ENCODE results near the gene LY9. TPM values are rescaled to one million over a fixed set of nuclear protein-coding genes. Genes with fewer than 3 reads are reported as not detected.

LY9 gene
- total and polyA plus RNA-seq, 2 donors from 2014 or later = 0.41 to 3.5 TPM

GRCh38 chr1:160797271-160797709 is 1.3 kb downstream of the LY9 start:
- intact Hi-C loops (cut with DNase I) = no loop called here
- Histone ChIP-seq H3K9ac (ENCODE audit: low read length in 3 of 3) (no peak overlapping the region), H3K27ac (ENCODE audit: low read depth in 2 of 2, low read length in 2 of 2) (no peak overlapping the region), H3K36me3 (ENCODE audit: control insufficient read depth in 2 of 3, insufficient read depth in 3 of 3, low read length in 3 of 3) (no peaks in the 10 kb centered on the region), H3K4me3 (ENCODE audit: low read length in 3 of 3) (no peak overlapping the region), H3K27me3 (ENCODE audit: control insufficient read depth, insufficient read depth, low read length) (no peaks in the 10 kb centered on the region), H3K4me1 (ENCODE audit: control insufficient read depth in 2 of 3, insufficient read depth in 2 of 3, low read depth in 1 of 3, low read length in 3 of 3) (no peaks in the 10 kb centered on the region), H3K9me3 (ENCODE audit: control insufficient read depth in 2 of 3, insufficient read depth in 1 of 3, low read length in 3 of 3) (no peaks in the 10 kb centered on the region)
- DNase-seq = no peak
- TF ChIP-seq CTCF (IDR thresholded peaks at IDR 0.05; ENCODE audit: borderline replicate concordance, extremely low read depth, insufficient read depth) = no peak
- no peak for FAIRE-seq

GRCh38 chr1:160797861-160798273 is 1.9 kb downstream of the LY9 start:
- Histone ChIP-seq H3K9me3 (ENCODE audit: control insufficient read depth in 2 of 3, insufficient read depth in 1 of 3, low read length in 3 of 3) (no peaks in the 10 kb centered on the region), H3K4me1 (ENCODE audit: control insufficient read depth in 2 of 3, insufficient read depth in 2 of 3, low read depth in 1 of 3, low read length in 3 of 3) (no peaks in the 10 kb centered on the region), H3K9ac (ENCODE audit: low read length in 3 of 3) (no peak overlapping the region), H3K36me3 (ENCODE audit: control insufficient read depth in 2 of 3, insufficient read depth in 3 of 3, low read length in 3 of 3) (no peaks in the 10 kb centered on the region), H3K4me3 (ENCODE audit: low read length in 3 of 3) (no peak overlapping the region), H3K27me3 (ENCODE audit: control insufficient read depth, insufficient read depth, low read length) (no peaks in the 10 kb centered on the region), H3K27ac (ENCODE audit: low read depth in 2 of 2, low read length in 2 of 2) (no peak overlapping the region)
- no peak for DNase-seq
- no peak for TF ChIP-seq CTCF (IDR thresholded peaks at IDR 0.05; ENCODE audit: borderline replicate concordance, extremely low read depth, insufficient read depth)
- intact Hi-C loops (cut with DNase I) = no loop called here
- FAIRE-seq = no peak

GRCh38 chr1:160798439-160798838 is 2.5 kb downstream of the LY9 start:
- Histone ChIP-seq H3K9ac (ENCODE audit: low read length in 3 of 3) (no peak overlapping the region), H3K9me3 (ENCODE audit: control insufficient read depth in 2 of 3, insufficient read depth in 1 of 3, low read length in 3 of 3) (no peaks in the 10 kb centered on the region), H3K4me3 (ENCODE audit: low read length in 3 of 3) (no peak overlapping the region), H3K36me3 (ENCODE audit: control insufficient read depth in 2 of 3, insufficient read depth in 3 of 3, low read length in 3 of 3) (no peaks in the 10 kb centered on the region), H3K27ac (ENCODE audit: low read depth in 2 of 2, low read length in 2 of 2) (no peak overlapping the region), H3K4me1 (ENCODE audit: control insufficient read depth in 2 of 3, insufficient read depth in 2 of 3, low read depth in 1 of 3, low read length in 3 of 3) (no peaks in the 10 kb centered on the region), H3K27me3 (ENCODE audit: control insufficient read depth, insufficient read depth, low read length) (no peaks in the 10 kb centered on the region)
- intact Hi-C loops (cut with DNase I) = no loop called here
- DNase-seq = no peak
- no peak for TF ChIP-seq CTCF (IDR thresholded peaks at IDR 0.05; ENCODE audit: borderline replicate concordance, extremely low read depth, insufficient read depth)
- no peak for FAIRE-seq

- FAIRE-seq (no peak), DNase-seq (no peak)
- Histone ChIP-seq H3K9ac (ENCODE audit: low read length in 3 of 3) (no peak overlapping the region), H3K27ac (ENCODE audit: low read depth in 2 of 2, low read length in 2 of 2) (no peak overlapping the region), H3K4me1 (ENCODE audit: control insufficient read depth in 2 of 3, insufficient read depth in 2 of 3, low read depth in 1 of 3, low read length in 3 of 3) (no peaks in the 10 kb centered on the region), H3K9me3 (ENCODE audit: control insufficient read depth in 2 of 3, insufficient read depth in 1 of 3, low read length in 3 of 3) (no peaks in the 10 kb centered on the region), H3K4me3 (ENCODE audit: low read length in 3 of 3) (no peak overlapping the region), H3K36me3 (ENCODE audit: control insufficient read depth in 2 of 3, insufficient read depth in 3 of 3, low read length in 3 of 3) (no peaks in the 10 kb centered on the region), H3K27me3 (ENCODE audit: control insufficient read depth, insufficient read depth, low read length) (no peaks in the 10 kb centered on the region)
- intact Hi-C loops (cut with DNase I) = no loop called here
- TF ChIP-seq CTCF (IDR thresholded peaks at IDR 0.05; ENCODE audit: borderline replicate concordance, extremely low read depth, insufficient read depth) = no peak
Measured at GRCh38 chr1:160799641-160800040, 3.7 kb downstream of the LY9 start.
